Measurements from ENCODE around the gene PEX7.
A peak's percentile ranks its signal among the peaks of the same experiment; 100 is the strongest.
"Not testable (repeated sequence)": the region's sequence is repeated elsewhere in the genome, so short reads cannot be mapped to it uniquely, and the experiment has no call there.

PEX7 gene

GRCh38 chr6:136787726-136788068 lies 34.7 kb upstream of the PEX7 start:
- Histone ChIP-seq H3K9me3 (no peaks in the 10 kb centered on the region), H3K4me3 (ENCODE audit: low read depth in 1 of 2, low read length in 1 of 2) (peak overlapping the region; percentile 90 to 96), H3K27ac (peak overlapping the region; percentile 91), H3K36me3 (peaks cover 6% of the 10 kb centered on the region), H3K4me1 (ENCODE audit: control insufficient read depth in 1 of 2, insufficient read depth in 1 of 2, low read depth in 1 of 2, low read length in 1 of 2) (peaks cover 74 to 84% of the 10 kb centered on the region in 2 experiments), H3K27me3 (no peaks in the 10 kb centered on the region)
- no peak for TF ChIP-seq CTCF (IDR thresholded peaks at IDR 0.05)

GRCh38 chr6:136788069-136788902 lies 34.1 kb upstream of the PEX7 start:
- peak overlapping the region; percentile 91 for H3K27ac ChIP-seq
- no peaks in the 10 kb centered on the region for H3K27me3 ChIP-seq
- peaks cover 74 to 82% of the 10 kb centered on the region in 2 experiments for H3K4me1 ChIP-seq (ENCODE audit: control insufficient read depth in 1 of 2, insufficient read depth in 1 of 2, low read depth in 1 of 2, low read length in 1 of 2)
- no peaks in the 10 kb centered on the region for H3K9me3 ChIP-seq
- peak overlapping the region; percentile 90 to 96 for H3K4me3 ChIP-seq (ENCODE audit: low read depth in 1 of 2, low read length in 1 of 2)
- TF ChIP-seq CTCF (IDR thresholded peaks at IDR 0.05), result no peak
- peaks cover 6% of the 10 kb centered on the region for H3K36me3 ChIP-seq

- not testable (repeated sequence) for H3K27me3 ChIP-seq, H3K36me3 ChIP-seq, H3K9me3 ChIP-seq
- H3K27ac ChIP-seq, result peak overlapping the region; percentile 91
- H3K4me3 ChIP-seq (ENCODE audit: low read depth in 1 of 2, low read length in 1 of 2), result peak overlapping the region; percentile 90 to 96
- peaks cover 74 to 75% of the 10 kb centered on the region in 2 experiments for H3K4me1 ChIP-seq (ENCODE audit: control insufficient read depth in 1 of 2, insufficient read depth in 1 of 2, low read depth in 1 of 2, low read length in 1 of 2)
Measured at GRCh38 chr6:136789440-136789839, 33.0 kb upstream of the PEX7 start.

- H3K4me1 ChIP-seq (ENCODE audit: control insufficient read depth in 1 of 2, insufficient read depth in 1 of 2, low read depth in 1 of 2, low read length in 1 of 2), result peaks cover 63 to 66% of the 10 kb centered on the region in 2 experiments
- H3K9me3 ChIP-seq, result no peaks in the 10 kb centered on the region
- peak overlapping the region; percentile 91 for H3K27ac ChIP-seq
- H3K27me3 ChIP-seq, result no peaks in the 10 kb centered on the region
- no peak for TF ChIP-seq CTCF (IDR thresholded peaks at IDR 0.05)
- peak overlapping the region; percentile 90 to 96 for H3K4me3 ChIP-seq (ENCODE audit: low read depth in 1 of 2, low read length in 1 of 2)
- H3K36me3 ChIP-seq, result peaks cover 4% of the 10 kb centered on the region
Measured at GRCh38 chr6:136790411-136791295, 31.7 kb upstream of the PEX7 start.

- no peaks in the 10 kb centered on the region for H3K9me3 ChIP-seq
- TF ChIP-seq CTCF (IDR thresholded peaks at IDR 0.05), result no peak
- H3K4me3 ChIP-seq (ENCODE audit: low read depth in 1 of 2, low read length in 1 of 2), result peak overlapping the region; percentile 90 to 96
- peaks cover 54 to 58% of the 10 kb centered on the region in 2 experiments for H3K4me1 ChIP-seq (ENCODE audit: control insufficient read depth in 1 of 2, insufficient read depth in 1 of 2, low read depth in 1 of 2, low read length in 1 of 2)
- peak overlapping the region; percentile 91 for H3K27ac ChIP-seq
- H3K36me3 ChIP-seq, result no peaks in the 10 kb centered on the region
- H3K27me3 ChIP-seq, result no peaks in the 10 kb centered on the region
Measured at GRCh38 chr6:136791296-136792094, 30.9 kb upstream of the PEX7 start.
